DMS 273 (cell line): ENCODE measurements around the gene YES1.
"Not testable (repeated sequence)": the region's sequence is repeated elsewhere in the genome, so short reads cannot be mapped to it uniquely, and the experiment has no call there.

ENCODE experiments used
- DNase-seq: peaks from one replicate; lab custom pipeline; 2025; ENCODE audit not compliant: unreplicated experiment; lab: John Stamatoyannopoulos, UW

Gene YES1

GRCh38 chr18:686339-687111 lies 125.5 kb downstream of the YES1 start:
- peak; percentile 18 for DNase-seq

GRCh38 chr18:685438-685837 lies 126.6 kb downstream of the YES1 start:
- peak; percentile 14 for DNase-seq

DNA sequence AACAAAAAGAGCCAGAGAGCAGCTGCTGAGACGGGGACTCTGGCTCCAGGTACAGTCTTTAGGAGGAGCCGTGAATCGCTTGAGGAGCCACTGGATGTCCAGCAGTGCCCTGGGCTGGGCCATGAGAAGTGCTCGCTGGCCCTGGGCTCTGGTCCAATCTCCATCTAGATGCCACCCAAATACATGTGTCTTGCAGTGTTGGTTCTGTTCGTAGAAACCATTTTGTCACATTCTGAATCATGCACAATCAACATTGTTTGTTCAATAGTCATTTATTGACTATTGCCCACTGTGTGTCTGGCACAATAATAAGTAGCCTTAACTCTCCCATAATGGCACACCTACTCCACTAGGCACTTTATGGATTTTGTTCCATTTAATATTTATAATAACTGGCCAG lies 128.5 kb downstream of the YES1 start:
- DNase-seq: no peak

DNA sequence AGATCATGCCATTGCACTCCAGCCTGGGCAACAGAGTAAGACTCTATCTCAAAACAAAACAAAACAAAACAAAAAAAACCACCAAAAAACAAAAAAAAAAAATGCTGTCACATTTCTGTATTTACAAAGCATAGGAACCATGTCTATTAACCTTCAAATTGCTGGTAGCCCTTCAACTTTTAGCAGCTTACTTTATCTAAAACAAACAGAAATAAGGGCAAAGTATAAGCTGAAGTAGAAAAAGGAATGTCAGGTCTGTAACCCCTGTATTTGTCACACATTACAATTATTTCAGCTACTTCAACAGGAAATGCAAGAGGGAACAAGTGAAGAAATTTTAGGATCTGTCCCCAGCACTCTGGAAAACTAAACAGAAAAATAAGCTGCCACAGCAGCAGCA lies 129.2 kb downstream of the YES1 start:
- no peak for DNase-seq

- DNase-seq: not testable (repeated sequence)
These were observed 129.6 kb downstream of the YES1 start for GRCh38 chr18:682416-682815.

DNA sequence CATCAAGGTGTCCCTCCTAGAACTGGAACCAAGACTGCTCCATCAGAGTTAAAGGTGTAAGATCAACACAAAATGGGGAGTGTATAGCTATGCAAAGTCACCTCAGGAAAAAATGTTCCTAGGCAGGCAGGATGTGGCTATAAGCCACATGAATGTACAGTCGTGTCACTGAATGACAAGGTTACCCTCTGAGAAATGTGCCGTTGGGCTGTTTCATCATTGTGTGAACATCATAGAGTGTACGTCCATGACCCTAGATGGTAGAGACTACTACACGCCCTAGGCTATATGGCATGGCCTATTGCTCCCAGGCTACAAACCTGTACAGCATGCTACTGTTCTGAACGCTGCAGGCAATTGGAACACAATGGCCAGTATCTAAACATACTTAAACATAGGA lies 130.1 kb downstream of the YES1 start:
- no peak for DNase-seq

DNA sequence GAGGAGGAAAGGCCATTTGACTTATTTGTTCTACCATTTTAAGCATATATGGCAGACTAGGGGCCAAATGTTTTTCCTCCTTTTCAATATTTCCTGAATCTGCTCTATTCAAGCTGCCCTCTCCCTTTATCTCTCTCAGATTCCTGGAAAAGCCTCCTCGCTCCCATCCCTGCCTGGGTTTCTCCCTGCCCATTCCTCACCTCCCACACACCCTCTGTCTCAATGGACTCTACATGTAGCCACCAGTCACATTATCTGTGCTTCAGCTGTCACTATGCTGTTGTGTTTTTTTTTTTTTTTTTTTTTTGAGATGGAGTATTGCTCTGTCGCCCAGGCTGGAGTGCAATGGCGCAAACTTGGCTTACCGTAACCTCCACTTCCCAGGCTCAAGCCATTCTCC lies 131.7 kb downstream of the YES1 start:
- no peak for DNase-seq

GRCh38 chr18:679516-679915 lies 132.5 kb downstream of the YES1 start:
- DNase-seq: no peak

- no peak for DNase-seq
These were observed 133.4 kb downstream of the YES1 start for GRCh38 chr18:678482-679182.

- no peak for DNase-seq
These were observed 134.1 kb downstream of the YES1 start for GRCh38 chr18:677951-678381.

DNA sequence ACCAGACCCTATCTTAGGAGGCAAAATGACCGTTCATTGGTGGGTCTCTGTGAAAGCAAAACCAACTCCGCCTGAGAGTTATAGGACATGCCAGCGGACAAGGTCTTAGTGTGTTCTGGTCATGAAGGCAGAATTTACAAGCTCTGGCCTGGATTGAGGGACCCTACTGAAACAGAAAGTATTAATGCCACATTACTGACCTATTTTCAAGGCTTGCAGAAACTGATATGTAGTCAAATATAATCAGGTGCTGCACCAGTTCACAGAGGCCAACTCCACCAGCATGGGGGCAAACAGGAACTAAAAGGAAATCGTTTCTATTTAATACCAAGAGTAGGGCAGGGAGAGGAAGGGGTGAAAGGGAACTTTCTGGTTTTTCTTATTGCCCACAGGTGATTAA lies 134.9 kb downstream of the YES1 start:
- DNase-seq: no peak

DNA sequence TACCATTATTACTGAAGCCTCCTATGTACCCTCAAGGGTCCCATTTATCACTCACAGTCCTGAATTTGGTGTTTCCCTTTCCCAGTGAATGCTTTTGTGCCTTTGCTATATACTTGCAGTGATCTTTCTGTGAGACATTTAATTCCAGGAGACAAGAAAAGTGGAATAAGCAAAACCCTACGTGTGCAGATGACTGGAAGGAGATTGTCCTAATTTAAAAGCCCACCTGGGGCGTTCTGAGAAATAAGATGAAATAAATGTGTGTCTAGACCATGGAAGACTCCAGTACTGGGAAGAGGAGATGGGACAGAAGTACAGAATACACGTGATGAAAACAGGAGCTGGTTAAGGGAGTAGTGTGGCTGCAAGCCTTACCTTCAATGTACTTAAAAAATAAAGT lies 135.3 kb downstream of the YES1 start:
- no peak for DNase-seq

DNA sequence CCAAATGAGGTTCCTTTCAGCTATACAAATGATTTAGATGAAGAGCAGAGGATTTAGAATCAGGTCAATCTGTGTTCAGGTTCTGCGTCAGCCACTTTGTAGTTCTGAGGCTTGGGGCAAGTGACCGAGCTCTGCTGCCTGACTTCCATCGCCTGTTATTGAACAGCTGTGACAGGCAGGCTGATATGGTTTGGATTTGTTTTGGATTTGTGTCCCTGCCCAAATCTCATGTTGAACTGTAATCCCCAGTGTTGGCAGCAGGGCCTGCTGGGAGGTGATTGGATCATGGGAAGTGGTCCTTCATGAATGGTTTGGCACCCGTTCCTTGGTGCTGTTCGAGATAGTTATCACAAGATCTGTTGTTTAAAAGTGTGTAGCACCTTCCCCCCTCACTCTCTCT lies 136.0 kb downstream of the YES1 start:
- DNase-seq: peak; percentile 40

- no peak for DNase-seq
These were observed 136.7 kb downstream of the YES1 start for GRCh38 chr18:675307-675706.

GRCh38 chr18:673769-674168 lies 138.3 kb downstream of the YES1 start:
- no peak for DNase-seq

GRCh38 chr18:673317-673716 lies 138.7 kb downstream of the YES1 start:
- DNase-seq: no peak
